Endothelial cell of umbilical vein (primary cell): ENCODE measurements around the gene TRAIP.

Experiments used
- EZH2 ChIP-seq: IDR thresholded peaks from 2 replicates; pipeline ENCODE4 v1.6.1; 2012; ENCODE audit warnings: borderline replicate concordance, low read depth, mild to moderate bottlenecking, moderate library complexity, low read length, inconsistent platforms; ENCODE audit not compliant: severe bottlenecking
- POLR2A ChIP-seq: IDR thresholded peaks from 2 replicates; pipeline ENCODE4 v1.6.1; 2012; ENCODE audit warnings: low read depth, mild to moderate bottlenecking, control low read depth, low read length
- POLR2AphosphoS5 ChIP-seq: IDR thresholded peaks from 2 replicates; pipeline ENCODE4 v1.6.1; 2012; ENCODE audit warnings: low read depth, mild to moderate bottlenecking, control low read depth, low read length, moderate library complexity; ENCODE audit not compliant: insufficient read depth
- TF ChIP-seq, protein P1 (sequence below): IDR thresholded peaks from 2 replicates; pipeline ENCODE4 v1.6.1; 2011; ENCODE audit not compliant: insufficient read depth, insufficient read length
- TF ChIP-seq, protein P2 (sequence below), 2 donors: IDR thresholded peaks; 1 replicate in 1 of 2; 2 replicates in 1 of 2; pipeline ENCODE4 v1.5.1; 2011; ENCODE audit warnings: low read length in 2 of 2, mild to moderate bottlenecking in 2 of 2, moderate library complexity in 2 of 2, control low read depth in 1 of 2, inconsistent platforms in 1 of 2, low read depth in 1 of 2; ENCODE audit not compliant: insufficient read depth in 1 of 2; ENCODE audit errors: extremely low read depth in 1 of 2

DNA sequence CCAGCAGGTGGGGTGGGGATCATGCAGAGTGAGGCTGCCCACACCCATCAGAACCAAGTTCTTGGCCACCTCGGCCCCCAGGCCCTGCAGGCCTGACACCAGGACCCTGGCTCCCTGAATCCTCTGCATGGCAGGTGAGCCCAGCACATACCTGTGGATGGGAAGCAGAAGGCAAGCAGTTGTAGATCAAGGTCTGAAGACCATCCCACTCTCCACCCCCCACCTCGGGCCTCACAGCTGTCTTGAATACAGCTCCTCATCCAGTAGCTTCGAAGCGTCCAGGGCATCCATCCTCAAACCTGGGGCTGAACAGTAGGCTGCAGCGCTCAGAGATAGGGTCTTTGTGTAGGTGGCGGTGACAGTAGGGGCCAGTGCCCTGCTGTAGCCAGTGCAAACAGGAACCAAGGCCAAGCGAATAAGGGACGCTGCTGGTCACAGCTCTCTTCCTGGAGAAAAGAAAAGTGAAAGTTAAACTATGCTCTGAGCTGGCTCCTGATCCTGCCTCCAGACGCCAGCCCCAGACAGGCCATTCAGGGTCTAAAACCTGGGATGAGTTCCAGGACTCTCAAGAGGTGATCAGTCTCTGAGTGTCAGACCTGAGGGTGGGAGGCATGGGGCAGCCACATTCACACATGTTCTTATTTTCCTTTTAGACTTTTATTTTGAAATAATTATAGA is 42.7 kb downstream of the TRAIP start, which contains the start of gene UBA7:
- TF ChIP-seq, protein P1, sequence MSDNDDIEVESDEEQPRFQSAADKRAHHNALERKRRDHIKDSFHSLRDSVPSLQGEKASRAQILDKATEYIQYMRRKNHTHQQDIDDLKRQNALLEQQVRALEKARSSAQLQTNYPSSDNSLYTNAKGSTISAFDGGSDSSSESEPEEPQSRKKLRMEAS: no peak
- TF ChIP-seq EZH2 (no peak), POLR2AphosphoS5 (no peak), POLR2A (no peak)
- TF ChIP-seq, protein P2, sequence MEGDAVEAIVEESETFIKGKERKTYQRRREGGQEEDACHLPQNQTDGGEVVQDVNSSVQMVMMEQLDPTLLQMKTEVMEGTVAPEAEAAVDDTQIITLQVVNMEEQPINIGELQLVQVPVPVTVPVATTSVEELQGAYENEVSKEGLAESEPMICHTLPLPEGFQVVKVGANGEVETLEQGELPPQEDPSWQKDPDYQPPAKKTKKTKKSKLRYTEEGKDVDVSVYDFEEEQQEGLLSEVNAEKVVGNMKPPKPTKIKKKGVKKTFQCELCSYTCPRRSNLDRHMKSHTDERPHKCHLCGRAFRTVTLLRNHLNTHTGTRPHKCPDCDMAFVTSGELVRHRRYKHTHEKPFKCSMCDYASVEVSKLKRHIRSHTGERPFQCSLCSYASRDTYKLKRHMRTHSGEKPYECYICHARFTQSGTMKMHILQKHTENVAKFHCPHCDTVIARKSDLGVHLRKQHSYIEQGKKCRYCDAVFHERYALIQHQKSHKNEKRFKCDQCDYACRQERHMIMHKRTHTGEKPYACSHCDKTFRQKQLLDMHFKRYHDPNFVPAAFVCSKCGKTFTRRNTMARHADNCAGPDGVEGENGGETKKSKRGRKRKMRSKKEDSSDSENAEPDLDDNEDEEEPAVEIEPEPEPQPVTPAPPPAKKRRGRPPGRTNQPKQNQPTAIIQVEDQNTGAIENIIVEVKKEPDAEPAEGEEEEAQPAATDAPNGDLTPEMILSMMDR (IDR thresholded peaks at IDR 0.05; ENCODE audit: extremely low read depth in 1 of 2, insufficient read depth in 1 of 2, low read depth in 1 of 2, low read length in 2 of 2): no peak
